WTC11 (cell line): Measurements from ENCODE around the gene TRAPPC3L. TPM values are rescaled to one million over a fixed set of nuclear protein-coding genes. Genes with fewer than 3 reads are reported as not detected.
A peak's percentile ranks its signal among the peaks of the same experiment; 100 is the strongest.

Source experiments
- ATAC-seq: fragments of 200-7000 bp; cut with Tn5 transposase; 2 replicates; pipeline ENCODE4 v1.10.0; 2021; ENCODE audit warnings: mild to moderate bottlenecking, moderate library complexity
- CTCF ChIA-PET: fragments of 300-600 bp; sonication (Branson Sonifier 250); formaldehyde crosslinking; loops from one replicate; lab custom pipeline; 2021; ENCODE audit warnings: antibody characterized with exemption; lab: Charles Lee
- POLR2A ChIA-PET: fragments of 350-600 bp; sonication (Branson Sonifier 250); formaldehyde crosslinking; loops from one replicate; lab custom pipeline; 2021; ENCODE audit warnings: antibody characterized with exemption; lab: Charles Lee
- DNase-seq: peaks from one replicate; pipeline ENCODE4 v3.0.0; 2021; ENCODE audit warnings: low spot score
- H3K27ac Mint-ChIP-seq: 2 replicates; pipeline ENCODE4 v1.8.0; 2021; ENCODE audit warnings: mixed read lengths
- H3K27me3 Mint-ChIP-seq: 2 replicates; pipeline ENCODE4 v1.8.0; 2021; ENCODE audit warnings: low read depth, mild to moderate bottlenecking, moderate library complexity, mixed read lengths
- H3K36me3 Mint-ChIP-seq: 2 replicates; pipeline ENCODE4 v1.8.0; 2021; ENCODE audit warnings: mixed read lengths
- H3K4me1 Mint-ChIP-seq: 2 replicates; pipeline ENCODE4 v1.8.0; 2022; ENCODE audit warnings: mixed read lengths
- H3K4me3 Mint-ChIP-seq: 2 replicates; pipeline ENCODE4 v1.8.0; 2021; ENCODE audit warnings: mild to moderate bottlenecking, moderate library complexity, mixed read lengths
- H3K9me3 Mint-ChIP-seq: 2 replicates; pipeline ENCODE4 v1.8.0; 2021; ENCODE audit warnings: mixed read lengths
- AFF4 ChIP-seq: sonication (generic); formaldehyde crosslinking; IDR thresholded peaks from 2 replicates; pipeline ENCODE4 v1.8.1; 2023; ENCODE audit warnings: mild to moderate bottlenecking, missing genetic modification reagents, borderline replicate concordance
- ATF6 ChIP-seq: sonication (generic); formaldehyde crosslinking; IDR thresholded peaks from 2 replicates; pipeline ENCODE4 v1.8.1; 2023; ENCODE audit warnings: mild to moderate bottlenecking, missing genetic modification reagents
- CBFB ChIP-seq: sonication (generic); formaldehyde crosslinking; IDR thresholded peaks from 2 replicates; pipeline ENCODE4 v1.8.1; 2022; ENCODE audit warnings: mild to moderate bottlenecking, low read depth, missing genetic modification reagents
- EMX1 ChIP-seq: fragments of 250-450 bp; sonication (Bioruptor Pico); IDR thresholded peaks from 2 replicates; pipeline ENCODE4 v1.8.0; 2021; ENCODE audit warnings: mild to moderate bottlenecking
- ESRRA ChIP-seq: sonication (generic); formaldehyde crosslinking; IDR thresholded peaks from 2 replicates; pipeline ENCODE4 v1.8.1; 2022; ENCODE audit warnings: mild to moderate bottlenecking, missing genetic modification reagents, borderline replicate concordance
- FOXP1 ChIP-seq: sonication (generic); formaldehyde crosslinking; IDR thresholded peaks from 2 replicates; pipeline ENCODE4 v1.8.0; 2022; ENCODE audit warnings: missing genetic modification reagents, mild to moderate bottlenecking, moderate library complexity, borderline replicate concordance
- FOXP4 ChIP-seq: sonication (generic); formaldehyde crosslinking; IDR thresholded peaks from 2 replicates; pipeline ENCODE4 v1.8.0; 2022; ENCODE audit warnings: mild to moderate bottlenecking, missing genetic modification reagents
- GTF2I ChIP-seq: fragments of 250-450 bp; sonication (Bioruptor Pico); conservative IDR thresholded peaks from 2 replicates; pipeline ENCODE4 v1.4.0; 2021; ENCODE audit warnings: mild to moderate bottlenecking
- HMGXB4 ChIP-seq: sonication (generic); formaldehyde crosslinking; IDR thresholded peaks from 2 replicates; pipeline ENCODE4 v1.8.1; 2023; ENCODE audit warnings: mild to moderate bottlenecking, moderate library complexity, missing genetic modification reagents
- IRF1 ChIP-seq: sonication (generic); formaldehyde crosslinking; IDR thresholded peaks from 2 replicates; pipeline ENCODE4 v1.8.0; 2023; ENCODE audit warnings: missing genetic modification reagents
- IRF2 ChIP-seq: sonication (generic); formaldehyde crosslinking; IDR thresholded peaks from 2 replicates; pipeline ENCODE4 v1.8.0; 2022; ENCODE audit warnings: low read depth, missing genetic modification reagents, borderline replicate concordance
- MXD4 ChIP-seq: fragments of 250-450 bp; sonication (Bioruptor Pico); IDR thresholded peaks from 2 replicates; pipeline ENCODE4 v1.8.0; 2021; ENCODE audit warnings: mild to moderate bottlenecking, moderate library complexity, borderline replicate concordance
- NR3C1 ChIP-seq: sonication (generic); formaldehyde crosslinking; conservative IDR thresholded peaks from 2 replicates; pipeline ENCODE4 v1.8.1; 2023; ENCODE audit warnings: low read depth, mild to moderate bottlenecking, missing genetic modification reagents
- RELA ChIP-seq: sonication (generic); formaldehyde crosslinking; IDR thresholded peaks from 2 replicates; pipeline ENCODE4 v1.8.1; 2022; ENCODE audit warnings: missing genetic modification reagents, mild to moderate bottlenecking, borderline replicate concordance
- ZBTB21 ChIP-seq: sonication (generic); formaldehyde crosslinking; IDR thresholded peaks from 2 replicates; pipeline ENCODE4 v1.8.1; 2023; ENCODE audit warnings: mild to moderate bottlenecking, missing genetic modification reagents, borderline replicate concordance
- ZNF121 ChIP-seq: sonication (generic); formaldehyde crosslinking; IDR thresholded peaks from 2 replicates; pipeline ENCODE4 v1.8.0; 2023; ENCODE audit warnings: missing genetic modification reagents
- ZNF396 ChIP-seq: fragments of 250-450 bp; sonication (Bioruptor Pico); IDR thresholded peaks from 2 replicates; pipeline ENCODE4 v1.8.0; 2021; ENCODE audit warnings: mild to moderate bottlenecking, moderate library complexity, borderline replicate concordance
- ZNF425 ChIP-seq: fragments of 250-450 bp; sonication (Bioruptor Pico); conservative IDR thresholded peaks from 2 replicates; pipeline ENCODE4 v1.9.0; 2021; ENCODE audit warnings: mild to moderate bottlenecking
- total RNA-seq: library from RNA; stranded (reverse); gene quantifications from 3 replicates; pipeline ENCODE4 v1.2.3, GENCODE V29; 2021

TRAPPC3L gene
- total RNA-seq, 1 experiment from 2014 or later = not detected

GRCh38 chr6:116524236-116524635 lies 21.2 kb downstream of the TRAPPC3L start:
- H3K27me3 Mint-ChIP-seq = no peaks in the 10 kb centered on the region
- TF ChIP-seq FOXP4 (CRISPR knock-in tag) (no peak), RELA (CRISPR knock-in tag) (no peak), CBFB (no peak), IRF2 (CRISPR knock-in tag) (no peak), MXD4 (CRISPR knock-in tag) (no peak), ZNF396 (no peak), FOXP1 (CRISPR knock-in tag) (no peak), EMX1 (CRISPR knock-in tag) (no peak), NR3C1 (CRISPR knock-in tag) (no peak), GTF2I (CRISPR knock-in tag) (no peak), ESRRA (CRISPR knock-in tag) (no peak), ATF6 (CRISPR knock-in tag) (no peak), ZNF425 (no peak), HMGXB4 (CRISPR knock-in tag) (no peak), ZNF121 (no peak), AFF4 (CRISPR knock-in tag) (no peak), ZBTB21 (CRISPR knock-in tag) (no peak), IRF1 (CRISPR knock-in tag) (no peak)
- H3K4me3 Mint-ChIP-seq = no peak overlapping the region
- DNase-seq (no peak), ATAC-seq (no peak)
- peak overlapping the region; percentile 38; the same call in 1 of the 2 replicates for H3K27ac Mint-ChIP-seq
- H3K9me3 Mint-ChIP-seq = no peaks in the 10 kb centered on the region
- H3K4me1 Mint-ChIP-seq = peaks cover 30% of the 10 kb centered on the region
- H3K36me3 Mint-ChIP-seq = no peaks in the 10 kb centered on the region
- ChIA-PET CTCF (interaction anchor here (0.8 to 1.9 kb wide), 4 partner anchors 9 to 256 kb away, joined by 3 to 9 read pairs (median 4); partner anchors contain the start of gene CALHM5), POLR2A (no interaction called here)
